ENCODE data around the gene UQCC3.

DNA sequence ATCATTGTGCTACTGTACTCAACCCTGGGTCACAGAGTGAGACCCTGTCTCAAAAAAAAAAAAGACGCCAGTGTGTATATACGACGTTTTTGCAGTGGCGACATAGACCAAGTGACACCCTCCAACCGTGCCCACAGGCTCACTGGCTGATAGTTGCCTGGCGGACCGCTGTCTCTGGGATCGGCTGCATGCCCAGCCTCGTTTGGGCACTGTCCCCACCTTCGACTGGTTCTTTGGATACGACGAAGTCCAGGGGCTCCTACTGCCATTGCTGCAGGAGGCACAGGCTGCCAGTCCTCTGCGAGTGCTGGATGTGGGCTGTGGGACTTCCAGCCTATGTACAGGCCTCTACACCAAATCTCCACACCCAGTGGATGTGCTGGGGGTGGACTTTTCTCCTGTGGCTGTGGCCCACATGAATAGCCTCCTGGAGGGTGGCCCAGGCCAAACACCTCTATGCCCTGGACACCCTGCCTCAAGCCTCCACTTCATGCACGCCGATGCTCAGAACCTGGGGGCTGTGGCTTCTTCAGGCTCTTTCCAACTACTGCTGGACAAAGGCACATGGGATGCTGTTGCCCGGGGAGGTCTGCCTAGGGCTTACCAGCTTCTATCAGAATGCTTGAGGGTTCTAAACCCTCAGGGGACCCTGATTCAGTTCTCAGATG lies 5.1 kb upstream of the UQCC3 start:
- TF ChIP-seq, protein P1, sequence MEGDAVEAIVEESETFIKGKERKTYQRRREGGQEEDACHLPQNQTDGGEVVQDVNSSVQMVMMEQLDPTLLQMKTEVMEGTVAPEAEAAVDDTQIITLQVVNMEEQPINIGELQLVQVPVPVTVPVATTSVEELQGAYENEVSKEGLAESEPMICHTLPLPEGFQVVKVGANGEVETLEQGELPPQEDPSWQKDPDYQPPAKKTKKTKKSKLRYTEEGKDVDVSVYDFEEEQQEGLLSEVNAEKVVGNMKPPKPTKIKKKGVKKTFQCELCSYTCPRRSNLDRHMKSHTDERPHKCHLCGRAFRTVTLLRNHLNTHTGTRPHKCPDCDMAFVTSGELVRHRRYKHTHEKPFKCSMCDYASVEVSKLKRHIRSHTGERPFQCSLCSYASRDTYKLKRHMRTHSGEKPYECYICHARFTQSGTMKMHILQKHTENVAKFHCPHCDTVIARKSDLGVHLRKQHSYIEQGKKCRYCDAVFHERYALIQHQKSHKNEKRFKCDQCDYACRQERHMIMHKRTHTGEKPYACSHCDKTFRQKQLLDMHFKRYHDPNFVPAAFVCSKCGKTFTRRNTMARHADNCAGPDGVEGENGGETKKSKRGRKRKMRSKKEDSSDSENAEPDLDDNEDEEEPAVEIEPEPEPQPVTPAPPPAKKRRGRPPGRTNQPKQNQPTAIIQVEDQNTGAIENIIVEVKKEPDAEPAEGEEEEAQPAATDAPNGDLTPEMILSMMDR (IDR thresholded peaks at IDR 0.05) = no peak
- no peak for TF ChIP-seq POLR2A (IDR thresholded peaks at IDR 0.05)
